Measurements from ENCODE around the gene AHRR. TPM values are rescaled to one million over a fixed set of nuclear protein-coding genes. Genes with fewer than 3 reads are reported as not detected.

Gene AHRR
- total RNA-seq, 1 experiment from 2014 or later, result 2.2 TPM

DNA sequence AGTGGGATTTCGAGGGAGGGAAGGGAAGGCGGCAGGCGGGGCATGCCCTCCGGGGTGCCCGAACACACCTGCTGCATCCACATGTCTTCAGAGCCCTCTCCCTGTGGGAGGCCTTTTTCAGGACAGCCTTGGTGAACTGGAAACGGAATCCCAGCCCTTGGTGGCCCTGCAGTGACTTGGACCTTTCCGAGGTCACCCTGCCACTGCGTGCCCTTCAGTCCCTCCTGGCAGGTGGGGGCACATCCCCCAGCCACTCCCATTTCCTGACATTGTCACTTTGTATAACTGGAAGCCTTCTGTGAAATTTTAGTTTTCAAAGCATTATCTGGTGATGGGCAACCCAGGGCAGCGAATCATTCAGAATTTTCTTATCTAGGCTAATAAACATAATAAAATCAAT is 11.0 kb upstream of the AHRR start:
- H3K27me3 Mint-ChIP-seq (ENCODE audit: low read depth), result no peaks in the 10 kb centered on the region
- DNase-seq, result no peak

More for the DNA sequence above, 11.0 kb upstream of the AHRR start:
- Mint-ChIP-seq H3K36me3 (ENCODE audit: insufficient read depth in 1 of 3, low read depth in 3 of 3) (peaks cover 4 to 47% (median 28%) of the 10 kb centered on the region in 3 experiments), H3K4me1 (peaks cover 0 to 14% of the 10 kb centered on the region in 2 experiments), H3K4me3 (no peak overlapping the region), H3K9me3 (no peaks in the 10 kb centered on the region), H3K27ac (peak overlapping the region in 1 of 3 experiments; percentile 29; a peak in 1 of 7 replicates)
- Histone ChIP-seq H3K4me1 (ENCODE audit: insufficient read depth, low read length) (no peaks in the 10 kb centered on the region), H2AK5ac (ENCODE audit: insufficient read length, low read length) (no peak overlapping the region), H3K79me2 (ENCODE audit: insufficient read depth, low read length) (no peaks in the 10 kb centered on the region; the same call in 1 of the 2 replicates), H3K4ac (ENCODE audit: low read depth, low read length) (no peak overlapping the region), H2BK12ac (ENCODE audit: insufficient read length, low read depth, low read length) (no peak overlapping the region), H4K91ac (ENCODE audit: insufficient read length, low read depth, low read length) (no peak overlapping the region), H3K23me2 (ENCODE audit: insufficient read length, low read depth, low read length, poor library complexity, severe bottlenecking) (no peaks in the 10 kb centered on the region), H3K9me3 (ENCODE audit: control insufficient read depth, low read depth, low read length) (no peaks in the 10 kb centered on the region), H3K9ac (ENCODE audit: extremely low read depth, insufficient read length, low read length) (no peak overlapping the region), H2BK15ac (ENCODE audit: low read depth, low read length) (no peak overlapping the region), H3K18ac (ENCODE audit: insufficient read length, low read depth, low read length) (no peak overlapping the region), H3K27me3 (ENCODE audit: insufficient read depth, low read length) (no peaks in the 10 kb centered on the region), H4K20me1 (ENCODE audit: control insufficient read depth, insufficient read depth, insufficient read length) (no peaks in the 10 kb centered on the region), H3K27ac (ENCODE audit: insufficient read length, low read depth, low read length) (no peak overlapping the region), H4K5ac (ENCODE audit: insufficient read length, low read depth, low read length) (no peak overlapping the region), H3K4me2 (ENCODE audit: insufficient read depth, insufficient read length, low read length) (no peak overlapping the region), H3K79me1 (ENCODE audit: insufficient read depth, low read depth, low read length, poor library complexity, severe bottlenecking) (no peaks in the 10 kb centered on the region), H3K23ac (ENCODE audit: insufficient read length, low read depth, low read length) (no peak overlapping the region), H4K8ac (replicated peaks; ENCODE audit: insufficient read length, low read depth, low read length) (no peak overlapping the region), H2BK120ac (ENCODE audit: low read depth, low read length, poor library complexity, severe bottlenecking) (no peak overlapping the region), H3T11ph (ENCODE audit: low read length) (no peak overlapping the region), H2BK20ac (ENCODE audit: low read depth, low read length, poor library complexity, severe bottlenecking) (no peak overlapping the region), H2AFZ (ENCODE audit: low read length) (no peak overlapping the region), H2BK5ac (ENCODE audit: insufficient read length, low read length) (no peak overlapping the region), H3K56ac (ENCODE audit: insufficient read length, low read depth, low read length) (no peak overlapping the region), H3K14ac (ENCODE audit: insufficient read depth, low read length) (no peak overlapping the region)
- WGBS (ENCODE audit: extremely low coverage, insufficient read length, low lambda C conversion rate), result no CpG with 5 or more reads among the region's 9 CpGs
- TF ChIP-seq, protein P1, sequence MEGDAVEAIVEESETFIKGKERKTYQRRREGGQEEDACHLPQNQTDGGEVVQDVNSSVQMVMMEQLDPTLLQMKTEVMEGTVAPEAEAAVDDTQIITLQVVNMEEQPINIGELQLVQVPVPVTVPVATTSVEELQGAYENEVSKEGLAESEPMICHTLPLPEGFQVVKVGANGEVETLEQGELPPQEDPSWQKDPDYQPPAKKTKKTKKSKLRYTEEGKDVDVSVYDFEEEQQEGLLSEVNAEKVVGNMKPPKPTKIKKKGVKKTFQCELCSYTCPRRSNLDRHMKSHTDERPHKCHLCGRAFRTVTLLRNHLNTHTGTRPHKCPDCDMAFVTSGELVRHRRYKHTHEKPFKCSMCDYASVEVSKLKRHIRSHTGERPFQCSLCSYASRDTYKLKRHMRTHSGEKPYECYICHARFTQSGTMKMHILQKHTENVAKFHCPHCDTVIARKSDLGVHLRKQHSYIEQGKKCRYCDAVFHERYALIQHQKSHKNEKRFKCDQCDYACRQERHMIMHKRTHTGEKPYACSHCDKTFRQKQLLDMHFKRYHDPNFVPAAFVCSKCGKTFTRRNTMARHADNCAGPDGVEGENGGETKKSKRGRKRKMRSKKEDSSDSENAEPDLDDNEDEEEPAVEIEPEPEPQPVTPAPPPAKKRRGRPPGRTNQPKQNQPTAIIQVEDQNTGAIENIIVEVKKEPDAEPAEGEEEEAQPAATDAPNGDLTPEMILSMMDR (conservative IDR thresholded peaks at IDR 0.05), result no peak
